ENCODE measurements around the gene PHPT1.
"Not testable (repeated sequence)": the region's sequence is repeated elsewhere in the genome, so short reads cannot be mapped to it uniquely, and the experiment has no call there.

The PHPT1 gene

GRCh38 chr9:136876476-136876875, 27.3 kb downstream of the PHPT1 start:
- DNase-seq (ENCODE audit: insufficient read length, low spot score) = no peak
- no peak for TF ChIP-seq CTCF (IDR thresholded peaks at IDR 0.05; ENCODE audit: insufficient read depth, missing control alignments)
- no peak for FAIRE-seq

GRCh38 chr9:136880651-136881050, 31.4 kb downstream of the PHPT1 start:
- TF ChIP-seq CTCF (IDR thresholded peaks at IDR 0.05; ENCODE audit: insufficient read depth, missing control alignments) = no peak
- DNase-seq (ENCODE audit: insufficient read length, low spot score) (no peak), FAIRE-seq (no peak)

GRCh38 chr9:136881691-136882108, 32.5 kb downstream of the PHPT1 start:
- TF ChIP-seq CTCF (IDR thresholded peaks at IDR 0.05; ENCODE audit: insufficient read depth, missing control alignments) = no peak
- FAIRE-seq (no peak), DNase-seq (ENCODE audit: insufficient read length, low spot score) (no peak)

- DNase-seq (ENCODE audit: insufficient read length, low spot score) (no peak), FAIRE-seq (no peak)
- TF ChIP-seq CTCF (IDR thresholded peaks at IDR 0.05; ENCODE audit: insufficient read depth, missing control alignments) = no peak
Measured at GRCh38 chr9:136882109-136882946, 33.1 kb downstream of the PHPT1 start.

GRCh38 chr9:136882947-136883283, 33.7 kb downstream of the PHPT1 start:
- not testable (repeated sequence) for FAIRE-seq; DNase-seq (ENCODE audit: insufficient read length, low spot score)

GRCh38 chr9:136883670-136884069, 34.5 kb downstream of the PHPT1 start:
- FAIRE-seq; DNase-seq (ENCODE audit: insufficient read length, low spot score): not testable (repeated sequence)

- no peak for TF ChIP-seq CTCF (IDR thresholded peaks at IDR 0.05; ENCODE audit: insufficient read depth, missing control alignments)
- DNase-seq (ENCODE audit: insufficient read length, low spot score) (peak; percentile 100), FAIRE-seq (no peak)
Measured at GRCh38 chr9:136885950-136886578, 36.9 kb downstream of the PHPT1 start, which contains the start of gene TRAF2. TRAF2 (plus strand) TSS chr9:136886516; CDS start chr9:136898741, 12,225 bp downstream.

Data from D721Med (cell line).